AG04449 (cell line): ENCODE data around the gene GNAO1.

Experiments used
- CTCF ChIA-PET: fragments of 350-600 bp; formaldehyde crosslinking; extraction: SDS; loops from one replicate; lab custom pipeline; 2021; ENCODE audit warnings: antibody characterized with exemption; lab: Yijun Ruan, JAX
- POLR2A ChIA-PET: fragments of 400-600, 350-600 bp; formaldehyde crosslinking; extraction: SDS; loops from one replicate; lab custom pipeline; 2020; ENCODE audit warnings: antibody characterized with exemption, inconsistent platforms; lab: Yijun Ruan, JAX
- DNase-seq: peaks from one replicate; pipeline ENCODE4 v3.0.0-alpha.2; 2010; ENCODE audit warnings: low read depth, low spot score
- H3K4me3 ChIP-seq: 2 replicates; pipeline ENCODE4 v1.5.1; 2011; ENCODE audit warnings: low read depth, mild to moderate bottlenecking, control low read depth, low read length
- CTCF ChIP-seq: IDR thresholded peaks from one replicate; pipeline ENCODE4 v1.5.1; 2011; ENCODE audit warnings: mild to moderate bottlenecking, moderate library complexity, low read length, control low read depth, inconsistent platforms; ENCODE audit not compliant: insufficient read depth; ENCODE audit errors: missing control alignments

The GNAO1 gene

GRCh38 chr16:56284521-56284920, 93.2 kb downstream of the GNAO1 start:
- POLR2A ChIA-PET = no interaction called here
- no peak for DNase-seq
- H3K4me3 ChIP-seq = no peak overlapping the region
- no peak for TF ChIP-seq CTCF
- CTCF ChIA-PET = interaction anchor here (6.7 to 7.1 kb wide), 2 partner anchors 9 to 15 kb away, joined by 34 to 47 read pairs; no protein-coding TSS in a partner anchor

DNA sequence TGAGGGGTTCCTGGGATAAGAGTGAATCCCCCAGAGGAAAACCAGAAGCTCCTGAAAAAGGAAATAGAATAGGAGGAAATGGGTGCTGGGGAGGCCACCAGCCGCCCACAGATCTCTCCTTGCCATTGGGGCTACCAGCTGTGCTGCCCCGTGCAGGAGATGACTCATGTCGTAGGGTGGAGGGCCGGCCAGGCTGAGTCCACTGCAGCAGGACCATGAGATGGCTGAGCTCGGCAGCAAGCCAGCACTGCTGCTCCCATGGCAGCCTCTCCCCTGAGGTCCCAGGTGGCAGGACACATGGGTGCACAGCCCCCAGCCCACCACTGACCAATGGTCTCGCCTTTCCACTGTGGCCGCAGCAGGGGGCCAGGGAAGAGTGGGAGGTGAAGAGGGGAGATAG, 95.5 kb downstream of the GNAO1 start:
- POLR2A ChIA-PET = no interaction called here
- no peak for TF ChIP-seq CTCF
- no peak overlapping the region for H3K4me3 ChIP-seq
- CTCF ChIA-PET = interaction anchor here (1.4 to 1.9 kb wide), 2 partner anchors 10 to 14 kb away, joined by 3 to 9 read pairs; no protein-coding TSS in a partner anchor
- no peak for DNase-seq

GRCh38 chr16:56288019-56288418, 96.7 kb downstream of the GNAO1 start:
- H3K4me3 ChIP-seq = no peak overlapping the region
- DNase-seq = no peak
- POLR2A ChIA-PET = no interaction called here
- CTCF ChIA-PET = interaction anchor here (1.9 kb wide), 1 partner anchor 11 kb away, joined by 9 read pairs; no protein-coding TSS in a partner anchor
- no peak for TF ChIP-seq CTCF

GRCh38 chr16:56289416-56289815, 98.1 kb downstream of the GNAO1 start:
- no peak for TF ChIP-seq CTCF
- ChIA-PET POLR2A (no interaction called here), CTCF (interaction anchor here (1.0 to 1.7 kb wide), 3 partner anchors 8 to 29 kb away, joined by 3 to 6 read pairs (median 5); no protein-coding TSS in a partner anchor)
- DNase-seq = no peak
- no peak overlapping the region for H3K4me3 ChIP-seq

- no peak overlapping the region for H3K4me3 ChIP-seq
- no peak for TF ChIP-seq CTCF
- CTCF ChIA-PET = interaction anchor here (1.0 to 1.7 kb wide), 4 partner anchors 9 to 29 kb away, joined by 3 to 6 read pairs (median 5); no protein-coding TSS in a partner anchor
- POLR2A ChIA-PET = no interaction called here
- DNase-seq = no peak
These were observed 98.6 kb downstream of the GNAO1 start for GRCh38 chr16:56289862-56290261.

- no peak for DNase-seq
- no peak for TF ChIP-seq CTCF
- H3K4me3 ChIP-seq = no peak overlapping the region
- ChIA-PET CTCF (interaction anchor here (1.0 to 4.1 kb wide), 5 partner anchors 12 to 350 kb away, joined by 3 to 34 read pairs (median 21); no protein-coding TSS in a partner anchor), POLR2A (interaction anchor here (1.0 kb wide), 1 partner anchor 20 kb away, joined by 5 read pairs; no protein-coding TSS in a partner anchor)
These were observed 102.7 kb downstream of the GNAO1 start for GRCh38 chr16:56294014-56294413.
